BLaER1 (cell line): ENCODE results near the gene DPYSL4.
"Not testable (repeated sequence)": the region's sequence is repeated elsewhere in the genome, so short reads cannot be mapped to it uniquely, and the experiment has no call there.

Source experiments
- H3K27ac ChIP-seq: shearing (Covaris generic); formaldehyde crosslinking; 2 replicates; pipeline ENCODE4 v1.8.1; 2022
- H3K27me3 ChIP-seq: shearing (Covaris generic); formaldehyde crosslinking; 2 replicates; pipeline ENCODE4 v1.8.1; 2022
- H3K36me3 ChIP-seq: shearing (Covaris generic); formaldehyde crosslinking; 2 replicates; pipeline ENCODE4 v1.8.1; 2022
- H3K4me1 ChIP-seq: shearing (Covaris generic); formaldehyde crosslinking; 2 replicates; pipeline ENCODE4 v1.8.1; 2022
- H3K4me2 ChIP-seq: shearing (Covaris generic); formaldehyde crosslinking; 2 replicates; pipeline ENCODE4 v1.8.1; 2022
- H3K4me3 ChIP-seq: shearing (Covaris generic); formaldehyde crosslinking; 2 replicates; pipeline ENCODE4 v1.8.1; 2022
- H3K9ac ChIP-seq: shearing (Covaris generic); formaldehyde crosslinking; 2 replicates; pipeline ENCODE4 v1.8.1; 2022
- H3K9me3 ChIP-seq: shearing (Covaris generic); formaldehyde crosslinking; 2 replicates; pipeline ENCODE4 v1.8.1; 2022
- H4K20me1 ChIP-seq: shearing (Covaris generic); formaldehyde crosslinking; 2 replicates; pipeline ENCODE4 v1.8.1; 2022
- Cebpa-rat ChIP-seq: shearing (Covaris generic); IDR thresholded peaks from 2 replicates; pipeline ENCODE4 v1.8.1; 2022

DPYSL4 gene

DNA sequence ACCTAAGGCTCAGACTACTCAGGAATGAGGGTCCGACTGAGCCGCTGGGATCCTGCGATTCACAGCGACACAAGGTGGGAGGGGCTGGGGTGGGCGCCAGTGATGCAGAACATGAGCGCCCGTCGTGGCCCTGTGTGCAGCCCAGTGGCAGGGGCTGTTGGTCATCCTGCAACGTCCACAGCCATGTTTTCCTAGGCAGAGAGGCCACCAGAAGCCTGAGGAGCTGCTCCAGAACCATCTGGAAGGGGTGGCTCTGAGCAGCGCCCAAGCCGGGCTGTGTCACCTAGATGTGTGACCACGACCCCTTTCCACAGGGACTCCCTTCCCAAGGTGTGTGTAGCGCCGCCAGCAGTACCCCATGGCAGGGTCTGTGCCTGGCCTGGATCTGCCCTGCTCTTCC is 24.5 kb downstream of the DPYSL4 start:
- H4K20me1 ChIP-seq: 0 out of 2 replicates have a peak, but pooled peaks cover under 1% of the 10 kb centered on the region
- peaks cover 55% of the 10 kb centered on the region for H3K4me1 ChIP-seq
- no peak for TF ChIP-seq Cebpa-rat
- H3K36me3 ChIP-seq: peaks cover under 1% of the 10 kb centered on the region; the same call in 1 of the 2 replicates
- H3K4me2 ChIP-seq: no peak overlapping the region
- H3K4me3 ChIP-seq: no peak overlapping the region
- no peaks in the 10 kb centered on the region for H3K27me3 ChIP-seq
- peaks cover 36% of the 10 kb centered on the region for H3K9me3 ChIP-seq
- H3K9ac ChIP-seq: no peak overlapping the region
- no peak overlapping the region for H3K27ac ChIP-seq

DNA sequence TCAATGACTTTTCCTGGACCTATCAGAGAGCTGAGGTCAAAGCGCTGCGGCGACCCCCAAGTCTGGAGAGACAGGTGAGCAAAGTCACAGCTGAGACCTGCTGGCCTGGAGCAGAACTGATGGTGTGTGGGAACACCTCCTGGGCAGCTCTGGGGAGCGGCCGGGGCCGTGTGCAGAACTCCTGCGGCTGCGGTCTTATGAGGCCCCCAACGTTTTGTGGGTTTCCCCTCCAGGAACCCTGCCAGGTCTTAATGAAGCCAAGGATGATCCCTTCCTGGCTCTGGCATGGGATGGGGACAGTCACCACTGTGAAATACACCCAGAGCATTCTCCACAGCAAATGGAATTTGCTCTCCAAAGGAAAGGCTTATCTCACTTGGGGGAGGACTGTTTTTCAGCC is 26.1 kb downstream of the DPYSL4 start:
- H3K4me2 ChIP-seq: no peak overlapping the region
- TF ChIP-seq Cebpa-rat: no peak

DNA sequence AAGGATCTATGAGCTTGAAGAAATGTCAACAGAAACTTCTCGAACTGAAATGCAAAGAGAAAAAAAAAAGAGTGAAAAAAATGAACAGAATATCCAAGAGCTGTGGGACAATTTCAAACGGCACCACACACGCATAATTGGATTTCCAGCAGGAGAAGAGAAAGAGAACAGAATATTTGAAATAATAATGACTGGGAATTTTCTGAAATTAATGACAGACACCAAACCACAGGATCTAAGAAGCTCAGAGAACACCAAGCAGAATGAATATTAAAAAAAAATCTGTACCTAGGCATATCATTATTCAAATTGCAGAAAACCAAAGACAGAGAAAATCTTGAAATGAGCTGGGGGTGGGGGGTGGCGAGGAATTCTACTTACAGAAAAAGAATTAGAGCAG is 27.2 kb downstream of the DPYSL4 start:
- H3K4me2 ChIP-seq: no peak overlapping the region
- peaks cover 61% of the 10 kb centered on the region for H3K9me3 ChIP-seq
- H3K4me3 ChIP-seq: no peak overlapping the region
- no peak for TF ChIP-seq Cebpa-rat
- no peak overlapping the region for H3K9ac ChIP-seq
- no peak overlapping the region for H3K27ac ChIP-seq
- no peaks in the 10 kb centered on the region for H3K27me3 ChIP-seq
- no peaks in the 10 kb centered on the region for H4K20me1 ChIP-seq
- peaks cover 28% of the 10 kb centered on the region for H3K4me1 ChIP-seq
- H3K36me3 ChIP-seq: peaks cover 20% of the 10 kb centered on the region

More for the DNA sequence above, 26.1 kb downstream of the DPYSL4 start:
- no peaks in the 10 kb centered on the region for H3K27me3 ChIP-seq
- H3K4me3 ChIP-seq: no peak overlapping the region
- no peak overlapping the region for H3K9ac ChIP-seq
- H3K36me3 ChIP-seq: peaks cover 17% of the 10 kb centered on the region
- peaks cover 39% of the 10 kb centered on the region for H3K4me1 ChIP-seq
- no peaks in the 10 kb centered on the region for H4K20me1 ChIP-seq
- H3K27ac ChIP-seq: no peak overlapping the region
- peaks cover 52% of the 10 kb centered on the region for H3K9me3 ChIP-seq

DNA sequence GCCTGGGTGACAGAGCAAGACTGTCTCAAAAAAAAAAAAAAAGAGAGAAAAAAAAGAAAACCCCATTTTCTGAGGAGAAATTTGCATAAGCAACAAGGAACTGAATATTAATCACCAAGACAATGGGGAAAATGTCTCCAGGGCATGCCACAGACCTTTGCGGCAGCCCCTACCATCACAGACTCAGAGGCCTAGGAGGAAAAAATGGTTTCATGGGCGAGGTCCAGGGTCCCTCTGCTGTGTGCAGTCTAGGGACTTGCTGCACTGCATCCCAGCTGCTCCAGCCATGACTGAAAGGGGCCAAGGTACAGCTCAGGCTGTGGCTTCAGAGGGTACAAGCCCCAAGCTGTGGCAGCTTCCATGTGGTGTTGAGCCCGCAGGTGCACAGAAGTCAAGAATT is 29.7 kb downstream of the DPYSL4 start:
- not testable (repeated sequence) for H3K4me2 ChIP-seq, H3K9ac ChIP-seq, H4K20me1 ChIP-seq, H3K27me3 ChIP-seq, H3K27ac ChIP-seq
- Histone ChIP-seq H3K36me3 (peaks cover 20% of the 10 kb centered on the region), H3K4me3 (0 out of 2 replicates have a peak overlapping the region, but pooled peaks have one; percentile 7), H3K4me1 (peaks cover 19% of the 10 kb centered on the region), H3K9me3 (peaks cover 69% of the 10 kb centered on the region)

DNA sequence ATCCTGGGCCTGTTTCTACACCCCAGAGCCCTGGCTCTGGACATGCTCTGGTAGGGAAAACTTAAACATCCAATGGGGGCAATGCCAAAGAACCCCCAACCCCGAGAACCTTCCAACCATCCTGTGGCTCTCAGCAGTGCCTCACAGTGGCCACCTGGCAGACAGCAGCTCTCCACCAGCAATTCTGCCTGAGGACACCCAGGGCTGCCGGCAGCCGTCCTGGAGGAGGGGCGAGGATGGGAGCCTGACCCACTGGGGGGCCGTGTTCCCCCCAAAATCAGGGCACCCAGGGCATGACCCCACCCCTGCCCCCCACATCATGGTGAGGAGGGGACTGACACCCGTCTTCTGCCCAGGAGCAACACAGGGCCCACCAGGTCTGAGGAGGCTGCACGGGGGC is 32.7 kb downstream of the DPYSL4 start:
- peaks cover 34% of the 10 kb centered on the region for H3K4me1 ChIP-seq
- H3K9me3 ChIP-seq: peaks cover 51% of the 10 kb centered on the region
- no peaks in the 10 kb centered on the region for H4K20me1 ChIP-seq
- no peak overlapping the region for H3K4me3 ChIP-seq
- H3K36me3 ChIP-seq: peaks cover 20% of the 10 kb centered on the region
- H3K27ac ChIP-seq: no peak overlapping the region
- no peak overlapping the region for H3K4me2 ChIP-seq
- no peak for TF ChIP-seq Cebpa-rat
- no peak overlapping the region for H3K9ac ChIP-seq
- H3K27me3 ChIP-seq: no peaks in the 10 kb centered on the region

DNA sequence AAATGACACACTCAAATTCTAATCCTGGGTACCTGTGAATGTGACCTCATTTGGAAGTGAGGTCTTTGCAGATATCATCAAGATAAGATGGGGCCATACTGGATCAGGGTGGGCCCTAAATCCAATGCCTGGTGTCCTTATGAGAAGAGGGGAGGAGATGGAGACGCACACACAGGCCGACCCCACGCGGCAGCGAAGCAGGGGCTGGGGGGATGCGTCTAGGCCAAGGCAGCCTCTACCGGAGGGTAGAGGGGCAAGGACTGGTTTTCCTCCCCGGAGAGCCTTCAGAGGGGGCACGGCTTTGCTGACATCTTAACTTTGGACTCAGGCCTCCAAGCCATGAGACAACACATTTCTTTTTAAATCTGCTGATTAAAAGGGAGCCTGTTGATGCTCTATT is 33.3 kb downstream of the DPYSL4 start:
- H3K27me3 ChIP-seq: no peaks in the 10 kb centered on the region
- H3K27ac ChIP-seq: no peak overlapping the region
- H3K4me1 ChIP-seq: peaks cover 34% of the 10 kb centered on the region
- peaks cover 20% of the 10 kb centered on the region for H3K36me3 ChIP-seq
- H3K4me3 ChIP-seq: no peak overlapping the region
- no peaks in the 10 kb centered on the region for H4K20me1 ChIP-seq
- no peak overlapping the region for H3K9ac ChIP-seq
- peaks cover 45% of the 10 kb centered on the region for H3K9me3 ChIP-seq
- TF ChIP-seq Cebpa-rat: no peak
- H3K4me2 ChIP-seq: peak overlapping the region; percentile 53

DNA sequence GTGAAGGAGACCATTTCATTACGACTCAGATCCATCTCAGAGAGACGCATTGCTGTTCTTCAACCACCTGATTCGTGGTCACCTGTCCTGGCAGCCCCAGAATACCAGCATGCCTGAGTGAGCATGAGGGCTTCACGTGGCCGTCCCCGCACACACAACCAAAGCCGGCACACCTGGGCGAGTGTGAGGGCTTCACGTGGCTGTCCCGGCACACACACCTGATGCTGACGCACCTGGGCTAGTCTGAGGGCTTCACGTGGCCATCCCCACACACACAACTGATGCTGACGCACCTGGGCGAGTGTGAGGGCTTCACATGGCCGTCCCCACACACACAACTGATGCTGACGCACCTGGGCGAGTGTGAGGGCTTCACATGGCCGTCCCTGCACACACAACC is 34.2 kb downstream of the DPYSL4 start:
- Histone ChIP-seq H3K4me2 (peak overlapping the region; percentile 53), H3K9me3 (peaks cover 36% of the 10 kb centered on the region), H3K4me1 (peaks cover 34% of the 10 kb centered on the region), H3K36me3 (peaks cover 20% of the 10 kb centered on the region)
- not testable (repeated sequence) for H3K27ac ChIP-seq, H3K27me3 ChIP-seq, H3K4me3 ChIP-seq, H4K20me1 ChIP-seq, H3K9ac ChIP-seq

DNA sequence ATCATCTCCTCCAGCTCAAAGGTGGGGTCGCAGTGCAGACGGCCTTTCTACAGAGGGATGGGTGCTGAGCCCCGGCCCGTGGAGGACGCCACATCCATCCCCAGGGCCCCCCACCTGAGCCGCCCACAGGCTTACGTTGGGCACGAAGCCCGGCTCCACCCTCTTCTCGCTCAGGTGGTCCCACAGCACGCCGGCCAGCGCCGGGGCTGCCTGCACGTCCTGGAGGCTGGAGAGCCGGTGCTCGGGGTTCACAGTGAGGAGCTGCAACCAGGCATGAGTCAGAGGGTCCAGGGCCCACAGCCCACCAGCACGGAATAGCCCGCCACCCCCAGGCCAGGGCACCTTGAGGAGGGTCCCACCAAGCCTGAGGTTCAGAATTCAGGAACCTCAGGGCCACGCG is 36.0 kb downstream of the DPYSL4 start:
- no peak overlapping the region for H3K27ac ChIP-seq
- H3K4me3 ChIP-seq: no peak overlapping the region
- H3K9ac ChIP-seq: no peak overlapping the region
- peaks cover 42% of the 10 kb centered on the region for H3K4me1 ChIP-seq
- peaks cover 18% of the 10 kb centered on the region for H3K9me3 ChIP-seq
- TF ChIP-seq Cebpa-rat: no peak
- no peaks in the 10 kb centered on the region for H4K20me1 ChIP-seq
- H3K27me3 ChIP-seq: no peaks in the 10 kb centered on the region
- H3K4me2 ChIP-seq: peak overlapping the region; percentile 40
- H3K36me3 ChIP-seq: peaks cover 4% of the 10 kb centered on the region; the same call in 1 of the 2 replicates

DNA sequence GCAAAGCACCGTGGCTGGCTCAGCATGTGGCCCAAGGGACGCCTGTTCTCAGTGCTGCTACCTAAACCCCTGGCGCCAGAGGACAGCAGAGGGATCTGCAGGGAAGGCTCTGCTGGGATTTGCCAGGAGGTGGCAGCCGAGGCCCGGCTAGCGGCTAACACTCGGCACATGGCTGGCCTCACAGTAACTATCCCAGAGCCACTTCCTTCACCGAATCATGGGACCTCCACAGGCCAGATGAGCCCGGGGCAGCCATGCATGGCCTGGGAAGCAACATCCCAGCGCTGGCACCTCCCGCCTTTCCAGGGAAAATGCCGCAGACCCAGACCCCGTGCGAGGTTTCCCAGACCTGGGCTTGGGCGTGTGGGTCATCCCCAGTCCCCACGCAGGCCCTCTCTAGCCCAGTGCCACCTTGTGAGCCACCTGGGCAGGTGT is 36.4 kb downstream of the DPYSL4 start:
- H3K4me3 ChIP-seq: no peak overlapping the region
- H3K36me3 ChIP-seq: no peaks in the 10 kb centered on the region
- peaks cover 14% of the 10 kb centered on the region for H3K9me3 ChIP-seq
- H3K9ac ChIP-seq: no peak overlapping the region
- no peaks in the 10 kb centered on the region for H3K27me3 ChIP-seq
- H3K4me2 ChIP-seq: peak overlapping the region; percentile 40
- no peak overlapping the region for H3K27ac ChIP-seq
- H3K4me1 ChIP-seq: peaks cover 46% of the 10 kb centered on the region
- no peaks in the 10 kb centered on the region for H4K20me1 ChIP-seq
- no peak for TF ChIP-seq Cebpa-rat

DNA sequence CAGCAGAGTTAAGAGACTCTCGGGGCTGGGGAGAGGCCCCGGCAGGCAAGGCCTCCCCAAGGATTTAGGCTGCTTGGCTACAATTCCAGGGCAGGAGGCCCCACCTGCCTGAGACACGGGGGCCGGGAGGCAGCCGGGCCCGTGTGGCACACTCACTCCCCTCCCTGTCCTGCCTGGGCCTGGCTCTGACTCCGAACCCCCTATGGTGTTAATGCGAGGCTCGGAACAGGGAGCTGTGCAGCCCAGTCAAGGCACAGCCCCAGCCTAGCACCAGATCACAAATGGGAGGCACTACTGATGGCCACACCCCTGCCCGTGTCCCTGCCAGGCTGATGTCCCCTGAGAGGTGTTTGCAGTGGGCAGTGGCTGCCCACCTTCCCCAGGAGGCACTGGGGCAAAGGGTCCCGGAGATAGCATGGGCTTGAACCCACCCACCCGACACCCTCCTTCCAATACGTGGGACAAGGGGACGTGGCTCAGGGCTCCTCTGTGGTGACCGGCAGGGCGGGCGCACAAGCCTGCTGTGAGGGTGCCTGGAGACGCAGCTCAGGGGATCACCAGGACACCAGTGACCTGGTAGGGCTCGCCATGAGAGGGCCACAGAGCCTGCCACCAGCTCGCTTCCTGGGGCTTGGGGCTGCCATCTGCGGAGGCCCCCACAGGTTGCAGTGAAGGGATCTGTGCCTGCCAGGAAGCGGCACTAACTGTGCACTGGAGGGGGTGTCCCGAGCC is 37.0 kb downstream of the DPYSL4 start:
- Histone ChIP-seq H3K4me1 (peaks cover 52% of the 10 kb centered on the region), H3K4me2 (peak overlapping the region; percentile 40), H4K20me1 (no peaks in the 10 kb centered on the region), H3K9ac (no peak overlapping the region), H3K4me3 (no peak overlapping the region), H3K27ac (no peak overlapping the region), H3K36me3 (no peaks in the 10 kb centered on the region), H3K9me3 (peaks cover 9% of the 10 kb centered on the region), H3K27me3 (no peaks in the 10 kb centered on the region)
- TF ChIP-seq Cebpa-rat: no peak
